Spinal cord (tissue), 10 donors: ENCODE data around the gene MSI2. TPM values are rescaled to one million over a fixed set of nuclear protein-coding genes. Genes with fewer than 3 reads are reported as not detected.
A peak's percentile ranks its signal among the peaks of the same experiment; 100 is the strongest.

Experiments used
- DNase-seq, 6 donors: peaks; one replicate each; pipeline versions ENCODE4 v3.0.0 to v3.0.0-alpha.2; 2013 to 2015; ENCODE audit warnings: low spot score in 6 of 6, low read depth in 4 of 6
- H3K27ac ChIP-seq: one replicate; pipeline ENCODE4 v1.5.1; 2013; ENCODE audit warnings: low read depth, low read length, control low read depth
- H3K27me3 ChIP-seq: one replicate; pipeline ENCODE4 v1.6.1; 2013; ENCODE audit warnings: low read length; ENCODE audit not compliant: control insufficient read depth, insufficient read depth
- H3K36me3 ChIP-seq: one replicate; pipeline ENCODE4 v1.6.1; 2013; ENCODE audit warnings: low read length; ENCODE audit not compliant: control insufficient read depth, insufficient read depth
- H3K4me1 ChIP-seq: one replicate; pipeline ENCODE4 v1.6.1; 2013; ENCODE audit warnings: low read length; ENCODE audit not compliant: control insufficient read depth, insufficient read depth
- H3K4me3 ChIP-seq: one replicate; pipeline ENCODE4 v1.5.1; 2013; ENCODE audit warnings: low read depth, low read length, control low read depth
- H3K9me3 ChIP-seq: one replicate; pipeline ENCODE4 v1.6.1; 2013; ENCODE audit warnings: low read length; ENCODE audit not compliant: control insufficient read depth, insufficient read depth
- WGBS: methylation state at CpG from one replicate; pipeline ENCODE4 v1.1.5; 2013; ENCODE audit warnings: missing lambda C conversion rate; ENCODE audit not compliant: insufficient coverage; 5-methylcytosine and 5-hydroxymethylcytosine counted together
- polyA plus RNA-seq, 2 donors: library from polyadenylated mRNA; unstranded; fragments of 120-200 nt; gene quantifications; one replicate each; pipeline ENCODE4 v1.2.1, GENCODE V29; 2013; ENCODE audit not compliant: insufficient read length in 2 of 2
- total RNA-seq, 2 donors: library from RNA; depleted of rRNA in 1 of 2; stranded (reverse); fragments of 120-200 nt in 1 of 2; fragments of >200 nt in 1 of 2; gene quantifications; one replicate each; pipeline versions ENCODE4 v1.2.3 to v1.2.4, GENCODE V29; 2013 to 2014
- donor health status: healthy.

MSI2 gene
- total and polyA plus RNA-seq, 4 donors, result 92.8 to 167 (median 109) TPM

- WGBS, result 79% methylated on average over 3 of the region's 6 CpGs
- Histone ChIP-seq H3K9me3 (no peaks in the 10 kb centered on the region), H3K27ac (peak overlapping the region; percentile 90), H3K4me3 (no peak overlapping the region), H3K4me1 (peaks cover 49% of the 10 kb centered on the region), H3K36me3 (peaks cover 10% of the 10 kb centered on the region), H3K27me3 (no peaks in the 10 kb centered on the region)
- DNase-seq, result no peak
Measured at GRCh38 chr17:57355090-57355859, 99.0 kb downstream of the MSI2 start.

- H3K9me3 ChIP-seq, result no peaks in the 10 kb centered on the region
- peak overlapping the region; percentile 90 for H3K27ac ChIP-seq
- WGBS, result no CpG with 5 or more reads among the region's 6 CpGs
- H3K4me1 ChIP-seq, result peaks cover 47% of the 10 kb centered on the region
- H3K4me3 ChIP-seq, result peak overlapping the region; percentile 0
- peaks cover under 1% of the 10 kb centered on the region for H3K36me3 ChIP-seq
- peak in 1 of 6 donors; percentile 44 for DNase-seq
- H3K27me3 ChIP-seq, result no peaks in the 10 kb centered on the region
Measured at GRCh38 chr17:57356153-57356718, 99.9 kb downstream of the MSI2 start.

GRCh38 chr17:57356719-57357391, 100.5 kb downstream of the MSI2 start:
- Histone ChIP-seq H3K9me3 (no peaks in the 10 kb centered on the region), H3K36me3 (no peaks in the 10 kb centered on the region), H3K27me3 (no peaks in the 10 kb centered on the region), H3K4me3 (peak overlapping the region; percentile 0), H3K27ac (peak overlapping the region; percentile 90), H3K4me1 (peaks cover 47% of the 10 kb centered on the region)
- peak in 2 of 6 donors; percentile 83 to 86 for DNase-seq
- WGBS, result 19% methylated on average over 8 of the region's 16 CpGs

GRCh38 chr17:57357392-57357784, 101.1 kb downstream of the MSI2 start:
- Histone ChIP-seq H3K36me3 (no peaks in the 10 kb centered on the region), H3K27ac (peak overlapping the region; percentile 90), H3K9me3 (no peaks in the 10 kb centered on the region), H3K4me1 (peaks cover 47% of the 10 kb centered on the region), H3K27me3 (no peaks in the 10 kb centered on the region), H3K4me3 (peak overlapping the region; percentile 0)
- 33% methylated on average over 9 of the region's 11 CpGs for WGBS
- peak in 1 of 6 donors; percentile 49 for DNase-seq

- Histone ChIP-seq H3K4me3 (no peak overlapping the region), H3K27ac (peak overlapping the region; percentile 90)
- WGBS, result 49% methylated on average over 3 of the region's 3 CpGs
Measured at GRCh38 chr17:57357830-57358430, 101.6 kb downstream of the MSI2 start.

GRCh38 chr17:57360266-57360665, 103.9 kb downstream of the MSI2 start:
- Histone ChIP-seq H3K4me3 (no peak overlapping the region), H3K27me3 (no peaks in the 10 kb centered on the region), H3K4me1 (peaks cover 52% of the 10 kb centered on the region), H3K36me3 (no peaks in the 10 kb centered on the region), H3K9me3 (no peaks in the 10 kb centered on the region), H3K27ac (no peak overlapping the region)
- no CpG with 5 or more reads among the region's 2 CpGs for WGBS
- DNase-seq, result no peak

More at GRCh38 chr17:57357830-57358430, 101.6 kb downstream of the MSI2 start:
- DNase-seq, result peak in 1 of 6 donors; percentile 26
- no peaks in the 10 kb centered on the region for H3K36me3 ChIP-seq
- H3K9me3 ChIP-seq, result no peaks in the 10 kb centered on the region
- no peaks in the 10 kb centered on the region for H3K27me3 ChIP-seq
- H3K4me1 ChIP-seq, result peaks cover 47% of the 10 kb centered on the region

- peaks cover 50% of the 10 kb centered on the region for H3K4me1 ChIP-seq
- H3K27me3 ChIP-seq, result no peaks in the 10 kb centered on the region
- 100% methylated on average over 1 of the region's 9 CpGs for WGBS
- H3K9me3 ChIP-seq, result no peaks in the 10 kb centered on the region
- no peak overlapping the region for H3K27ac ChIP-seq
- no peaks in the 10 kb centered on the region for H3K36me3 ChIP-seq
- no peak overlapping the region for H3K4me3 ChIP-seq
- DNase-seq, result no peak
Measured at GRCh38 chr17:57362797-57363556, 106.7 kb downstream of the MSI2 start.

- no peak overlapping the region for H3K4me3 ChIP-seq
- peaks cover 49% of the 10 kb centered on the region for H3K4me1 ChIP-seq
- 94% methylated on average over 2 of the region's 4 CpGs for WGBS
- DNase-seq, result no peak
- no peaks in the 10 kb centered on the region for H3K36me3 ChIP-seq
- H3K27me3 ChIP-seq, result no peaks in the 10 kb centered on the region
- H3K27ac ChIP-seq, result no peak overlapping the region
- no peaks in the 10 kb centered on the region for H3K9me3 ChIP-seq
Measured at GRCh38 chr17:57363580-57363979, 107.3 kb downstream of the MSI2 start.
